NCI-H2171 treated with DMSO at 0.1 percent for 48 hours (cell line): Measurements from ENCODE around the gene ZDHHC20.
"Not testable (repeated sequence)": the region's sequence is repeated elsewhere in the genome, so short reads cannot be mapped to it uniquely, and the experiment has no call there.

Experiments
- DNase-seq: peaks from one replicate; lab custom pipeline; 2025; lab: John Stamatoyannopoulos, UW

Gene ZDHHC20

GRCh38 chr13:21435687-21436151 is 23.4 kb downstream of the ZDHHC20 start:
- DNase-seq: no peak

GRCh38 chr13:21435231-21435630 is 23.9 kb downstream of the ZDHHC20 start:
- no peak for DNase-seq

GRCh38 chr13:21434588-21434987 is 24.5 kb downstream of the ZDHHC20 start:
- no peak for DNase-seq

DNA sequence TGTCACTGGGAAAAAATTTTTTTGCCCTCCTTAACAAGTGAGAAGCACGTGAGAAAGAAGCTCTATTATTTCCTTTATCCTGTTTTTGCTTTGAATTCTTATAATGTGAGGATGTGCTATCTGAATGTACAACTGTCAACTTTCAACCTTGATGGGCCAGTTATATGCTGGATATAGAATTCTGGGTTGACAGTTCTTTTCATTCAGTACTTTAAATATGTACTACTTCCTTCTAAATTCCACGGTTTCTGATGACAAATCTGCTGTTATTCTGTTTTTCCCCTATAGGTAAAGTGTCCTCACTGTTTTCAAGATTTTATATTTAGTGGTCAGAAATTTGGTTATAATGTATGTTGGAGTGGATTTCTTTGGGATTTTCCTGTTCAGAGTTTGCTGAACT is 29.9 kb downstream of the ZDHHC20 start:
- DNase-seq: no peak

DNA sequence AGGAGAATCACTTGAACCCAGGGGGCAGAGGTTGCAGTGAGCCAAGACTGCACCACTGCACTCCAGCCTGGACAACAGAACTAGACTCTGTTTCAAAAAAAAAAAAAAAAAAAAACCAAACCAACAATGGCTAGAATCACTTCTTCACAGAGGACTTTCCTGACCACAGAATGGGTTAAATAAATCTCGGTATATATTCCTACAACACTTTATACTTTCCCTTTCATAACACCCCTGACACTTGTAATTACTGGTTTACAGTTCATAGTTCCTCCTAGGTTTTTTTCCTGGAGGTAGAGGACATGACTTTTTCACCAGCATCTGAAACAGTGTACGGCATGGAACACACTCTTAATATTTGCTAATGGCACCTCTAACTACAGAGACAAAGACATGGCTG is 31.4 kb downstream of the ZDHHC20 start:
- no peak for DNase-seq

DNA sequence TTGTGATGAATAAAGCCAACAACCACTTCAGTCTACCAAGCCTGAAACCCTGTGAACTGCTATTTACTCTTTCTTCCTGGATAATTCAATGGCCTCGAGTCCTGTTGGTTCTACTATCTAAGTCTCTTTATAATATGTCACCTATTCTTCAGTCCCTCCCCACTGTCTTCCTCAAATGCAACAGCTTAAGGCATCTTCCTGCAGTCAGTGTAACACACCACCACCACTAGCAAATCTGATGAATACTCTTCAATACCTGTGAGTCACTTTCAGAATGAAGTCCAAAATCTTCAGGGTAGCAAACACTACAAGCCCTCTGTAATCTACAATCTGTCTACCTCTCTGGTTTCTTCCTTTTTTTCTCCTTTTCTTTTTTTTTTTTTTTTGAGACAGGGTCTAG is 32.9 kb downstream of the ZDHHC20 start:
- DNase-seq: no peak

- DNase-seq: no peak
These were observed 38.4 kb downstream of the ZDHHC20 start for GRCh38 chr13:21420706-21421105.

DNA sequence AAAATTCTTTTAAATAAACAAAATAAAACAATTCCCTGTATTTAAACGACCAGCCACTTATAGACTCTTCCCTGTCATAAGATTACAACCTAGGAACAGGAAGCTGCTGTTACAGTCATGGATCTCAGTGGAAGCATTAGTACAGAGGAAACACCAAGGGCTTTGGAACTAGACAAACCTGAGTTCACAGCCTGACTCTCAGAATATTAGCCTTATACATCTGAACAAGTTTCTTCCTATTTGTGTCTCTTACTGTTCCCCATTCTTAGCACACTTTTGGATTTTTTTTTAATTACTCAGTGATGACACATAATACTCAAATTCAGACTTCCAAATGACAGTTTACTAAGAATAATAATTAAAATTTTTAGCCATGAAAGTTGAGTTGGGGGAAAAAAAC is 46.1 kb downstream of the ZDHHC20 start:
- DNase-seq: no peak

DNA sequence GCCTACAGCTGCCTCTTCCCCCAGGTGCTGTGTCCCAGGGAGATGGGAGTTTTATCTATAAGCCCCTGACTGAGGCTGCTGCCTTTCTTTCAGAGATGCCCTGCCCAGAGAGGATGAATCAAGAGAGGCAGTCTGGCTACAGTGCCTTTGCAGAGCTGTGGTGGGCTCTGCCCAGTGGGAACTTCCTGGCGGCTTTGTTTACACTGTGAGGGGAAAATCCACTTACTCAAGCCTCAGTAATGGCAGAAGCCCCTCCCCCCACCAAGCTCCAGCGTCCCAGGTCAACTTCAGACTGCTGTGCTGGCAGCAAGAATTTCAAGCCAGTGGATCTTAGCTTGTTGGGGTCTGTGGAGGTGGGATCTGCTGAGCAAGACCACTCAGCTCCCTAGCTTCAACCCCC is 48.6 kb downstream of the ZDHHC20 start:
- DNase-seq: not testable (repeated sequence)

DNA sequence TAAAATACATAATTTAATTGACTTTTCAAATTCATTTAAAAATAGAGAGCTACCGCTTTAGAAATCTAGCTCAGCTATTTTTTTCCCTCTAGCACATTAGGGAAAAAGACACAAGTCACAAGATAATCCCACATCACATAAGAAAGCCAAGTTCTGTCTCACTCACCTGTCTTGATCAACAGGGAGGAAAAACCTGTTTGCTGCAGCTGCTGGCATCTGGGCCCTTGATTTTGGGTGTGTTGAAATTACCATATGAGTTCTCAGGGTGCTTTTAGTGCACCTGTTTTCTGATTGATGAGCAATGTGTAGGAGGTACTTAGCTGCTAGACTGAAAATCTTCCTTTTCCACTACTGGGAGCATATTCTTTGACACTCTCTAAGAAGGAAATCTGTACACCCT is 53.8 kb downstream of the ZDHHC20 start:
- DNase-seq: no peak

GRCh38 chr13:21402586-21403307 is 56.4 kb downstream of the ZDHHC20 start:
- no peak for DNase-seq

- DNase-seq: no peak
These were observed 59.4 kb downstream of the ZDHHC20 start for GRCh38 chr13:21399741-21400140.

GRCh38 chr13:21395953-21396352 is 63.1 kb downstream of the ZDHHC20 start:
- no peak for DNase-seq

DNA sequence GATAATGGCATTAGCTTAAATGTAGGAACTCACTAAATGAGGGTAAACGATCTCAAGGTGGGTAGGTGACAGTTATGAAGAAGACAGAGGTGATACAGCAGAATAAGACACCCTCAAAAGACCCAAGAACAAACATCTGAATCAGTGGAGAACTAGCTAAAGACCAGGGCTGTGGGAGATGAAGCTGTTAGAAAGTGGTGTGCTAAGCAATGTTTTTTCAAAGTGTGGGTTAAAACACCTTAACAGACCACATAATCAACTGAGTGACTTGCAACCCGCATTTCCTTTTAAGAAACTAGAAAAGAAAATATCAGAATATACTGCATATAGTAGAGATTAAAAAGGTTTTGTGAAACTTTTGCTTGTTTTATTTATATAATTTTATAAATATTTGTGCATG is 70.0 kb downstream of the ZDHHC20 start:
- no peak for DNase-seq

- DNase-seq: no peak
These were observed 73.4 kb downstream of the ZDHHC20 start for GRCh38 chr13:21385710-21386109.

- DNase-seq: no peak
These were observed 76.0 kb downstream of the ZDHHC20 start for GRCh38 chr13:21383090-21383489.

DNA sequence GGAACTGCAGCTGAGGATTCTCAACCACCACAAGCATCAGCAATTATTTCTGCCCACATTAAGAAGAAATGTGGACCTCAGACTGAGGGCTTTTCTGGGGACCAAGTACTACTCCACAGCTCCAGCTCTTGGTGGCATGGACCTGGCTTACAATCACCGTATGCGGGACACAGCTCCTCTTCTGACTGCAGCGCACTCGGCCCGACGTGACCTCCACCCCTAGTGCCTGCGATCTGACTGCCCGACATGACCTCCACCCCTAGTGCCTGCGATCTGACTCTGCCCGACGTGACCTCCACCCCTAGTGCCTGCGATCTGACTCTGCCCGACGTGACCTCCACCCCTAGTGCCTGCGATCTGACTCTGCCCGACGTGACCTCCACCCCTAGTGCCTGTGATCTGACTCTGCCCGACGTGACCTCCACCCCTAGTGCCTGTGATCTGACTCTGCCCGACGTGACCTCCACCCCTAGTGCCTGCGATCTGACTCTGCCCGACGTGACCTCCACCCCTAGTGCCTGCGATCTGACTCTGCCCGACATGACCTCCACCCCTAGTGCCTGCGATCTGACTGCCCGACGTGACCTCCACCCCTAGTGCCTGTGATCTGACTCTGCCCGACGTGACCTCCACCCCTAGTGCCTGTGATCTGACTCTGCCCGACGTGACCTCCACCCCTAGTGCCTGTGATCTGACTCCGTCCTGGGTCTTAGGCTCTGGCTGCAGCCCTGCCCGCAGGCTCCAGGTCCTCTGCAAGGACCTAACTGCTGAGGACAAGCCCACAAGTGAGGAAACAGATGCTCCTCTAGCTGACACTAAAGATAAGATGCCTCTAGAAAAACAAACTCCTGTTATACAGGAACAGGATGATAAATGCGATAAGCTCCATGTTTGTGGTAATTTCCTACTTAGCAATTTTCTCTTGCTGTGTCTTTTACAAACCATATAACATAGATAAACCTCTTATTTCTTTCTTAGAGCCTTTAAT is 81.8 kb downstream of the ZDHHC20 start:
- not testable (repeated sequence) for DNase-seq

DNA sequence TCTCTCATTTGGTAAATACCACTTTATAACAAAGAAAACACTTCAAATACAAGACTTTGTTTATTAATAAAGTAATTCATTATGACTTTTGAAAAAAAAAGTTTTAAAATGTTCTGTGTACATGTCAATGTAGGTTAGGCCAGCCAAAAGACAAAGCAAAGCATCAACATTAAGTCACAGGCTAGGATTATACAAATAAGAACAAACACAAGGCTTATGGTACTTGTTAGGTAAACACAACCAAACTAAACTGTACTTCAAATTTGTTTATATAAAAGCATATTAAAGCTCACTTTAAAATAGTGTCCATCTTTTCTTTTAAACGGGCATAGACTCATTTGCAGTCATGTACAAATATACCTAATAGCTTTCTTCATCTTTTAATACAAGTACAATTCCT is 86.6 kb downstream of the ZDHHC20 start:
- DNase-seq: no peak

DNA sequence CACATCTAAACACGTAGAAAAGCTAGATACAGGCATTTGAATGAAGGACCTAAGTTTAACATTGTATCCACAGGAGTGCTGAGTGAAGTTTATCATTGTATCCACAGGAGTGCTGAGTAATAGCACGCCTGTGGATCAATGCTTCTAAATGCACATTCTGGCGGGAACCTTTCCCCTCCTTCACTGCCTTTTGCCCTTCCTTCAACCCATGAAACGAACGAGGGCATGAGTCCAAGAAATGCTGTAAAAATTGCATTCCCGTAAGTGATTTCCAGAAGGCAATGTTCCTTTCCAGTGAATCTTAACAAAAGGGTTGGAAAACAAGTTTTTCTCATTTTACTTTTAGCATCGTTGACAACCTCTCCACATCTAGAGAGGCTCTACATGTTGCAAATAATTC is 88.1 kb downstream of the ZDHHC20 start:
- no peak for DNase-seq

DNA sequence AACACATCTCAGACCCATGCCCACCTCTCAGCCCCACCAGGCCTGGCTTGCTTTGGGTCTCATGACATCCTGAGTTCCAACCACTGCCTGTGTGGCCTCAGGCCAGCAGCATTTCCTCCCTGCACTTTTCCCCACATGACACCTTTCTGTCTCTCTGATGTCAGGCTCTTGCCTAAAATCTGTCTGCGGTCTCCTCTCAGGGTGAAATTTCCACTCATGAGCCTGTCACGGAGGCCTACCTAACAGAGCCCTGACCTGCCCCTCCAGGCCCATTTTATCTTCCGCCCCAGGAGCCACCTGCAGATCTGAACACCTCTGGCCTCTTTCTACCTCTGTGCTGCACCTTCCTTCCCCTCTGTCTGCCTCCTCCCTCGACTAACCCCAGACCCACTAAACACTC is 93.5 kb downstream of the ZDHHC20 start:
- no peak for DNase-seq

DNA sequence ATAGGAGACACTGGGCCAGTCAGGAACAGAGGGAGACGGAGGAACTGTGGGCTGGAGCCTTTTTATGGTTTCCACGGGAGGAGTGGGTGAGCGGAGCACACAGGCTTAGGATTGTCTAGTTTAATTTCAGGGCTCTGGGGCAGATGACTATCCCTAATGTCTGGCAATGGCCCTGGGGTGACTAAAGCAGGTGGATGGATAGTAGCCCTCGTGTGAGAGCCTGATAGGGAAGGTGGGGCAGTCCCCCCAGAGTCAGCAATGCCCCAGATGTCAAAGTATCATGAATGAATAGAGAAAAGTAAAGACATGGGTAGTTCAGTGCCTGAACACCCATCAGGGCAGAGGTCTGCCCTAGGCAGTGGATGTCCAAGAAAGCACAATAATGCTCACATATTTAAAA is 94.2 kb downstream of the ZDHHC20 start:
- no peak for DNase-seq

DNA sequence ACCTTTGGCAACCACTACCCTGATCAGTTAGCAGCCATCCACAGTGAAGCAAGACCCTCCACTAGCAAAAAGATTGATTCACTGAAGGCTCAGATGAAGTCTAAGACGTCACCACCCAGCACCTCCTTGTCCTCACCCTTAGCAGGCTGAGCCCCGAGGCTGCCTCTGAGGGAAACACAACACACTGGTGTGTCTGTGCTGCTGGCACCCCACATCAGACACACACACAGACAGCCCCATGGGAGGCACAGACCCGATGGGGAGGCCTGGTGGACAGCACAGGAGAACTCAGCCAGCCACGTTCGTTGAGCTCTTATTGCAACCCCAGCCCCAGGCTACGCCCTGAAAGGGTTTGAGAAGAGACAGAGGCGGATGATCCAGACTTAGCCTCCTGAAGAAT is 94.7 kb downstream of the ZDHHC20 start:
- DNase-seq: no peak

GRCh38 chr13:21362741-21363140 is 96.4 kb downstream of the ZDHHC20 start:
- no peak for DNase-seq
